Activated T-helper 9 cell treated with anti-CD3 and anti-CD28 coated beads, Interleukin-2, amount 50 U/mL, for 16 hours (primary cell): ENCODE measurements around the gene CHRND.
"Not testable (repeated sequence)": the region's sequence is repeated elsewhere in the genome, so short reads cannot be mapped to it uniquely, and the experiment has no call there.

Source experiments
- DNase-seq: peaks from one replicate; pipeline ENCODE4 v3.0.0-alpha.2; 2020; ENCODE audit warnings: low read depth

CHRND gene

GRCh38 chr2:232525199-232525598 lies 761 bp upstream of the CHRND start:
- no peak for DNase-seq

GRCh38 chr2:232526372-232526941 lies 497 bp downstream of the CHRND start:
- DNase-seq = no peak

DNA sequence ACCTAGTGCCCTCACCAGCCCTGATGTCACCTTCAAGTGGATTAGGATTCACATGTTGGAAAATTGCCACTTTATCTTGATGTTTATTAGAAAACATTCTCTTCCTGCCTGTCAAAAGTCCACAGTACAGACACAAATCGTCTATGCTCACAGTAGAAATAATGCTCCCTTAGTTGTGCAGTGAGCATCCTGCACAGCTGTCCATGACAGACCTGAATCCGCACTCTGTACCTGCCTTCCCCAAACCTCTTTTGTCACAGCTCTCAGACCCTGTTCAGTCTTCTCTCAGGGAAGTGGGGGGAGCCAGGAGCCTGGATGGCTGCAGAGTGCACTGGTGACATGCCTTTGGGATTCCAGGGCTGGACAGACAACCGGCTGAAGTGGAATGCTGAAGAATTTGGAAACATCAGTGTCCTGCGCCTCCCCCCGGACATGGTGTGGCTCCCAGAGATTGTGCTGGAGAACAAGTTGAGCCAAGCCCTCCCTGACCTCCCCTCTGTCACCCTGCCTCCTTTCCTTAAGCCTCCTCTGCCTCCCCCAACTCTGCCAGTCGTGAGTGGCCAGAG lies 2.0 kb downstream of the CHRND start:
- no peak for DNase-seq

DNA sequence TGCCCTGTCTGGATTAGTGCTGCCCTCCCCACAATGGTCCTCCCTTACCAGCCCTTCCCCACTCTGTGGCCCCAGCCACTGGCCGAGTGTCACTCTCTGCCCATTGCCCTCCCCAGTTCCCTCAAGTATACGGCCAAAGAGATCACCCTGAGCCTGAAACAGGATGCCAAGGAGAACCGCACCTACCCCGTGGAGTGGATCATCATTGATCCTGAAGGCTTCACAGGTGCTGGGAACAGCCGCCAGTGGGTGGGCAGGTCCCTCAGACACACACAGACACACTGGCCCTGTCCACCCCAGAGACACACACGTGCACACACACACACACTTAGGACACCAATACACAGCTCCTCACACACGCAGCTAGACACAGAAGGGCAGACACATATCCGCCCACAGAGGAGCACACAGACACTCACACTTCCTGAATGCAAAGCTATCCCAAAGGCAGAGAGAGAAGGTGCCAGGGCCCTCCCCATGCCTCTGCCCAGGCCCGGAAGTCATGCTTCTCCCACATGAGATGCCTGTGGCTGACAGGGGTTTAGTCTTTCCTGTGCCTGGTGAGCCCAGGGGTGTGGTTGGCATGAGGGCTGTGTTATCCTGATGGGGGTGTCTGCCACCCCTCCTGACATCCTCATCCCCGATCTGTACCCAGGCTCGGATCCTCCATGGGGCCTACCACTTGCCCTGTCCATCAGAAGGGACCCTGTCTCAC lies 2.9 kb downstream of the CHRND start:
- no peak for DNase-seq

DNA sequence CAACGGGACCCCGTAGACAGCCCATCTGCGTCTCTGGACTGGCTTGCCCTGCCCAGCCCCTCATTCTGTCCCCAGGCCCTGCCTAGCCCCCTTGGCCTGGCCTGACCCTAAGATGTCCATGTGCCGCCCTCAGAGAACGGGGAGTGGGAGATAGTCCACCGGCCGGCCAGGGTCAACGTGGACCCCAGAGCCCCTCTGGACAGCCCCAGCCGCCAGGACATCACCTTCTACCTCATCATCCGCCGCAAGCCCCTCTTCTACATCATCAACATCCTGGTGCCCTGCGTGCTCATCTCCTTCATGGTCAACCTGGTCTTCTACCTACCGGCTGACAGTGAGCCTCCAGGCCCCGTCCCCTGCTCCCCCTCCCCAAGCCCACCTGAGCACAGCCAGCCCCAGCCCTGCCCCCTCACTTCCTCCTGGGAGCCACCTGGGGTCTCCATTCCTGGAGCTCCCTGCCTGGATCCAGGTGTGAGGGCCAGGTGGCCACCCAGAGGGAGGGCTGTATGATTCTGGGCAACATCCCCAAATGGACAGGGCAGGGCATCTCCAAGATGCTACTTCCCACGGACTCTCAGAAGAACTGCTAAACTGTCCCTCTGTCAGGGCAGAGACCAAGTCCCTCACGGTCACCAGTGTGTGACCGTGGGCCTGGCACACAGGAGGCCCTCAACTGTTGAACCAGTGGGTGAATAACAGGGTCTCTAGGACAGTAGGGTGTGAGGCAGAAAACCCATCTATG lies 4.0 kb downstream of the CHRND start:
- DNase-seq = no peak

- no peak for DNase-seq
Observed at GRCh38 chr2:232530626-232531260, 4.8 kb downstream of the CHRND start.

- DNase-seq = no peak
Observed at GRCh38 chr2:232532419-232532818, 6.5 kb downstream of the CHRND start.

GRCh38 chr2:232532821-232533220 lies 6.9 kb downstream of the CHRND start:
- DNase-seq = not testable (repeated sequence)

GRCh38 chr2:232533944-232534710 lies 8.2 kb downstream of the CHRND start:
- no peak for DNase-seq

DNA sequence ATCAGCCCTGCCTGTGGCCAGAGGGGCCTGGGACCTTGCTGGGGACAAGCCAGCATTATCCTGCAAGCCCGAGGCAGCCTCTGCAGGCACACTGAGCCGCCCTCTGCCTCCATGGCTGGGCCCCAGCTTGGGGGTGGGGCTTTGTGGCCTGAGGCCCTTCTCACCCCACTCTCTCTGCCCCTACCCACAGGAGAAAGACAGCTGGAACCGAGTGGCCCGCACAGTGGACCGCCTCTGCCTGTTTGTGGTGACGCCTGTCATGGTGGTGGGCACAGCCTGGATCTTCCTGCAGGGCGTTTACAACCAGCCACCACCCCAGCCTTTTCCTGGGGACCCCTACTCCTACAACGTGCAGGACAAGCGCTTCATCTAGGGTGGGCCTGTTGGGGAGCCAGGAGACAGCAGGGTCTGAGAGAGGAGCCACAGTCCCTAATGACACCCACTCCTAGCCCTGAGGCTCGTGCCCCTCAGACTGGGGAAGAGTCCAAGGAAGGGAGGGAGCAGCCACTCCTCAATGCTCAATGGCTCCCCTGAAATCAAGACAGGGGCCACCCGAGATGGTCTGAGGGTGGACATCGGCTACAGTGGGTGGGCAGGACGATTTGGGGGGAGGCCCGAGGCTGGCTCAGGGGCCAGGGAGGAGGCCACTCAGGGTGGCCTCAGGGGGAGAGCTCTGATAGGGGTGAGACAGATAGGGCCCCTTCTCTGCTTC lies 9.1 kb downstream of the CHRND start:
- no peak for DNase-seq

GRCh38 chr2:232535761-232536530 lies 10.0 kb downstream of the CHRND start:
- DNase-seq = no peak

- DNase-seq = no peak
Observed at GRCh38 chr2:232537079-232537478, 11.1 kb downstream of the CHRND start.

DNA sequence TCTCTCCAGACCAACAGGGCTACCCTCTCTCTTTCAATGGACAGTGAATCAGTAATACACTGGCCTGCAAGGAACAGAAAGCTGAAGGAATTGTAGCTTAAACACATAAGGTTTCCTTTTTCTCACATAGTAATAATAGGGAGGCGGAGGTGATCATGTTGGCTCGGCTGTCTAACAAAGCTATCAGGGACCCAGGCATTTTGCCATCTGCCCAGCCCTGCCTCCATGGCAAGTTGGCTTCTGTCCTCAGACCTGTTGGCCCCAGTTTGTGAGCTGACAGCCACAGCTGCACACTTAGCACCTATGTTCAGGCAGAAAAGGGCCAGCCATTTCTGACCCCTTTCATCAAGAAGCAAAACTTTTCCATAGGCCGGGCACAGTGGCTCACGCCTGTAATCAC lies 11.5 kb downstream of the CHRND start:
- no peak for DNase-seq

- no peak for DNase-seq
Observed at GRCh38 chr2:232538671-232539070, 12.7 kb downstream of the CHRND start.

GRCh38 chr2:232539298-232540231 lies 13.6 kb downstream of the CHRND start, which contains the start of gene CHRNG:
TSS of gene CHRNG (plus strand) at chr2:232539692. CDS start at chr2:232539748, 56 bp downstream.
- DNase-seq = no peak

GRCh38 chr2:232540441-232541041 lies 14.6 kb downstream of the CHRND start:
- DNase-seq = no peak

- no peak for DNase-seq
Observed at GRCh38 chr2:232541195-232541960, 15.4 kb downstream of the CHRND start.
